Cortex of kidney (tissue), 1 donor: ENCODE data around the gene LONP1.

Source experiments
- DNase-seq: peaks from one replicate; lab custom pipeline; 2025; lab: John Stamatoyannopoulos, UW

LONP1 gene

GRCh38 chr19:5678071-5678718 lies 41.8 kb downstream of the LONP1 start:
- no peak for DNase-seq

DNA sequence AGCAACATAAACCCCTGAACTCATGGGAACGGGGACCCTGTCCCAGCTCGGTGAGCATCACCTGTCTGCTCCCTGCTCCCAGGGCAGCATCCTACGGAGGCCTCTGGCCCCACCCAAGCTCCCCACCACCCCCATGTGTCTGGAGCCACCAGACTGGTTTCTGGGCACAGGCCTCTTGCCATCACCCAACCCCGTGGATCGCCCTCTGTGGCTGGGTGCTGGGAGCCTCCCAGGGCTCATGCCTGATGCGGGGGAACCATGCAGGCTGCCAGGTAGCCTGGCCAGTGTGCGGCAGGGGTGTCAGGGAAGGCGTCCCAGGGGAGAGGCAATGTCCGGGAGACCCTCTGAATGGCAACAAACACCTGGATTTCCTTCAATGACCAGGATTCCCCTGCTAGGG lies 42.4 kb downstream of the LONP1 start:
- DNase-seq: no peak

GRCh38 chr19:5677136-5677535 lies 42.8 kb downstream of the LONP1 start:
- no peak for DNase-seq

DNA sequence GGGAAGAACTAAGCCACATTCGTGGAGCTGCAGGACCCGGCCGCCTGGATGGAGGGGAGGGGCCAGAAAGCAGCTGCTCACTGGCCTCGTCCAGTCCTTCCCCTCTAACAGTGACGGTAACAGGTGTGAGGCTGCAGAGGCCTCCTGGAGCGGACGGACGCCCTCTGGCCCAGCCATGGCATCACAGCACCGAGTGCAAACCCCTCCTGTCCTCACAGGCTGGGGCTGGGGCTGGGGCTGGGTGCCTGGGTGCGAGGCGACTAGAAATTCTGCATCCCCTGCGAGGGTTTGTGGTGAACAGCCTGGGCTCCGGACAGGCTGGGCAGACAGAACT lies 43.2 kb downstream of the LONP1 start:
- DNase-seq: no peak

DNA sequence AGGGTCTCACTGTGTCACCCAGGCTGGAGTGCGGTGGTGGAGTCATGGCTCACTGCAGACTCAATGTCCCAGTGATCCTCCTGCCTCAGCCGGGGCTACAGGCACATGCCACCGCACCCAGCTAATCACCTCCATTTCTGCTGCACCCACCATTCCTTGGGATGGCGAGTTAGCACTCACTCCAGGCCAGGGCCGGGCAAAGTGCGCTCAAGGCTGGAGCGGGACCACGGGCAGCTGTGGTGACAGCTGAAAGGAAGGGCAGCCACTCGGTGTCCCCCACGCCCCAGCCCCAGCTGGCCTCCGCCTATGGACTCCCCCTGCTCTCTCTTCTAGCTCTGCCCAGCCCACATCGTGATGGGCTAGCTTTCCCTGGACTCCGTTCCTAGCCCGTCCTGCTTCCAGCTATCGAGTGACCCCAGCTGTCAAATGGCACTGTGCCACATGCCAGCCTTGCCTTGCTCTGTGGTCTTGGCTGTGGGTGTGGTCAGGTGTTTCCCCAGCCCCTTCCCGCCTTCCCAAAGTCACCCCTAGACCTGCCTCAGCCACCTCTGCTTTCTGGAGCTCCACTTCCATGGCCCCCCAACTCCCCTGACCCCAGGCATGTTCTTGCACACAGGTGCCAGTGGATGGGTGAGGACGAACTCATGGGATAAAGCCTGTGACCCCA lies 43.7 kb downstream of the LONP1 start:
- no peak for DNase-seq

GRCh38 chr19:5674714-5675113 lies 45.2 kb downstream of the LONP1 start:
- no peak for DNase-seq

- DNase-seq: no peak
Measured at GRCh38 chr19:5673752-5674151, 46.2 kb downstream of the LONP1 start.

DNA sequence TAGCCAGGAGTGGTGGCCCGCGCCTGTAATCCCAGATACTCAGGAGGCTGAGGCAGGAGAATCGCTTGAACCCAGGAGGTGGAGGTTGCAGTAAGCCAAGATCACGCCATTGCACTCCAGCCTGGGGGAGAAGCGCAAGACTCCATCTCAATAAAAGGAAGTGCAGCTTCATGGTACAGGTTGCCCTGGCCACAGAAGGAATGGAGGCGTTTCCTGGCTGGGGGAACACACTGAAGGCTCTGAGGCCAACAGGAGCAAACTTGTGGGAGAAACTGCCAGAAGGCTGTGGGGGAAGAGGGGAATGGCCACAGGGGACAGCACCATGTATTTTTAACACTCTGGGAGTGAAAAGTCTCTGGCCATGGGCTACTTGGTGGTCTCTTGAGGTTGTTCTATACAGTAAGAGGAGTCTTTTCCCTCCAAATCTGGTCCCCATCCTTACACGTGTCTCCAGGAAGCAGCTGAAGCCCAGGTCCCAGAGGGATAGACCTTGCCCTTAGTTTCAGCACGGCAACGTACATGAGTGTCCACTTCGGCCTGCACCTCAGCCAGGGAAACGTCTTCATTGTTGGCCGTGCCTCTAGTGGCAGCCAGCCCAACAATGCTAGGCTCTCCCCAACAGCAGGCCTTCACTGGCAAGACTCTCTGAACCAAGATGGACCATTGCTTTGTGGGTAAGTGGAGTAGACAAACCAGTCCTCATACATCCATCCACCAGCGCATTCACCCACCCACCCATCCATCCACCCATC lies 47.1 kb downstream of the LONP1 start:
- no peak for DNase-seq

DNA sequence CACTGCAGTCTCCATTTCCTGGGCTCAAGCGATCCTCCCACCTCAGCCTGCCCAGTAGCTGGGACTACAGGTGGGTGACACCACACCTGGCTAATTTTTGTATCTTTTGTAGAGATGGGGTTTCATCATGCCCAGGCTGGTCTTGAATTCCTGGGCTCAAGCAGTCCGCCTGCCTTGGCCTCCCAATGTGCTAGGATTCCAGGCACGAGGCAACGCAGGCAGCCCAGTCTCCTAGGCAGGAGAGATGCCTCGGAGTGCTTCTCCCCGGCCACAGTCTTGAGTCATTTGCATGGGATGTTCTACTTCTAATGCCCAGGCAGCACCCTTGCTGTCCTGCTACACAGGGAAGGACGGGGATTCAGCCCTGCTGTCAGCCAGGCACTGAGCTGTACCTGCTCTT lies 48.3 kb downstream of the LONP1 start:
- DNase-seq: no peak

- no peak for DNase-seq
Measured at GRCh38 chr19:5669212-5669611, 50.7 kb downstream of the LONP1 start.

- no peak for DNase-seq
Measured at GRCh38 chr19:5667751-5668271, 52.1 kb downstream of the LONP1 start.

GRCh38 chr19:5666921-5667610 lies 52.9 kb downstream of the LONP1 start:
- DNase-seq: no peak

- DNase-seq: no peak
Measured at GRCh38 chr19:5665781-5666513, 54.0 kb downstream of the LONP1 start.

DNA sequence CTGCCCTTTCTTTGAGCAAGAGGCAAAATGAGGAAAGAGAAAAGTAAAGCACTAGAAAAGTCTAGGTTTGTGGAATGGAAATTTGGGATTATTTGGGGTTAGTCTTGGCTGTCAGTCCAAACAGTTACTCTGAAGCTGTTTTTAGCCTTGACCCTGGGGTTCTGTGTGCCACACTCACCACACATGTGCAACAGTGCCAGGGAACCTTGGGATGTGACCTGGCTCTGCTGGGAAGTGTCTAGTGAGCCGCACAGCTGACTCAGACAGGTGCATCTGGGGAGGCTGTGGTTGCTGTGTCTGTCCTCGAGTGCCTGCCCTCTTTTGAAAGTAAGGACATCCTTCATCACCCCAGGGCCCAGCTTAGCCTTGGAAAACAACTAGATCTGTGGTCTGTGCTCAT lies 55.4 kb downstream of the LONP1 start:
- DNase-seq: no peak

- no peak for DNase-seq
Measured at GRCh38 chr19:5663904-5664303, 56.0 kb downstream of the LONP1 start.

- DNase-seq: no peak
Measured at GRCh38 chr19:5661483-5661882, 58.5 kb downstream of the LONP1 start.

DNA sequence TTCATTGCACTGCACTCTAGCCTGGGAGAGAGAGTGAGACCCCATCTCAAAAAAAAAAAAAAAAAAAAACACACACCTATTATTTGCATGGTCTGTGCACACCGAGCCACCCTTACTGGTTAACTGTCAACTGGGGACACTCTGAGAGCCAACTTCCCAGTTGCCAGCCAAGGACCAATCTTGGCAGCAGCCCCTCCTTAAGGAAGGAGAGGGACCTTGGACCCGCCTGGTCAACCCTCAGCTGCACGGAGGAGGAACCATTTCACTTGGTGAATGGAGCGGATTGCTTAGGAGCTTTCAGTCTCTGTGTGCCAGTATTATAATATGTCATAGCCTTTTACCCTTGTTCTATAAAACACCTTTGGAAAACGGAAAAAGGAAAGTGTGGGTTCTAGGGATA lies 64.5 kb downstream of the LONP1 start:
- no peak for DNase-seq

GRCh38 chr19:5654931-5655330 lies 65.0 kb downstream of the LONP1 start:
- DNase-seq: no peak

DNA sequence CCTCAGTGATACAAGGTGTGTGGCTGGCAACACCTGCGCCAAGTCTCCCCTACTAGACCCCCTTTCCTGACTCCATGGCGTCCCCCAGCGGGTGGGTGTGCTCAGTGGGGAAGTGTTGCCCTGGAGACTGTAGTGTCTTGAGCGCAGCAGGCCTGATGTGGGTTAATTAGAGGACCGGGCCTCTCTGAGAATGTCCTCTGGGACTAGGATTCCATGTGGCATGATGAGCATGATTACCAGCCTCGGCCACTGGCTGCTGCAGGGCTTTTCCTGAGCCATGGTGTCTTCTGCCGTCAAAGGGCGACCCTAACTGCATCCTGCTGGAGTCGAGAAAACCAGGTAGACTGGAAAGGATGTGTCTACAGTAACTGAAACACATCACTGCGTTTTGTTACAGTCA lies 67.7 kb downstream of the LONP1 start:
- DNase-seq: no peak

DNA sequence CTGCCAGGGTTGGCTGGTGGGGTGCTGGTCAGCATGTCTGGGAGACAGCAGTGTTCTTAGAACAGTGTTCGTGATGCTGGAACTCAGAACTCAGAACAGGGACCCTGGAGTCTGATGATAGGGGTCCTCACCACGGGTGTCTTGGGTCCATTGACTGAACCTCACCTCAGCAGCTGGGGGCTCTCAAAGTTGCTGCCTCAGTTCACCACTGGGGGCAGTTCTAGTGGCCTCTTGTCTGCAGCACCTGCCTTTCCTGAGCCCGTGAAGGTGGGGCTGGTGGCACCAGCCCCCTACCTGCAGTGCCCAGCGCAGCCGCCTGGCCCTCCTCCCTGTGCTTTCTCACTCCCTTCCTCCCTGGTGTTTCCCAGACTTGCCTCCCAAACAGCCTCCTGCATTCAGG lies 68.6 kb downstream of the LONP1 start:
- no peak for DNase-seq

GRCh38 chr19:5648464-5648863 lies 71.5 kb downstream of the LONP1 start:
- no peak for DNase-seq

GRCh38 chr19:5646703-5647102 lies 73.2 kb downstream of the LONP1 start:
- DNase-seq: no peak
